C4-2B (cell line): ENCODE data around the gene CST5.

Experiments
- H3K27ac ChIP-seq: fragments of 450-650 bp; 2 replicates; pipeline ENCODE4 v1.5.1; 2017
- CTCF ChIP-seq: fragments of 450-650 bp; conservative IDR thresholded peaks from 2 replicates; pipeline ENCODE4 v1.5.1; 2017; ENCODE audit warnings: mild to moderate bottlenecking
- ZFX ChIP-seq: fragments of 450-650 bp; IDR thresholded peaks from 2 replicates; pipeline ENCODE4 v1.6.1; 2017

Gene CST5

GRCh38 chr20:23875606-23876237, 3.8 kb downstream of the CST5 start:
- TF ChIP-seq ZFX (no peak), CTCF (no peak)
- no peak overlapping the region for H3K27ac ChIP-seq

- TF ChIP-seq ZFX (no peak), CTCF (no peak)
- no peak overlapping the region for H3K27ac ChIP-seq
Observed at GRCh38 chr20:23874747-23875146, 4.8 kb downstream of the CST5 start.

GRCh38 chr20:23873370-23874015, 6.1 kb downstream of the CST5 start:
- no peak for TF ChIP-seq ZFX
- TF ChIP-seq CTCF = no peak
- no peak overlapping the region for H3K27ac ChIP-seq

GRCh38 chr20:23872065-23872464, 7.5 kb downstream of the CST5 start:
- no peak overlapping the region for H3K27ac ChIP-seq
- TF ChIP-seq ZFX (no peak), CTCF (no peak)

- no peak overlapping the region for H3K27ac ChIP-seq
- TF ChIP-seq CTCF (no peak), ZFX (no peak)
Observed at GRCh38 chr20:23870461-23870860, 9.1 kb downstream of the CST5 start.

- no peak overlapping the region for H3K27ac ChIP-seq
- no peak for TF ChIP-seq CTCF
- TF ChIP-seq ZFX = no peak
Observed at GRCh38 chr20:23869520-23869919, 10.0 kb downstream of the CST5 start.

GRCh38 chr20:23868321-23868720, 11.2 kb downstream of the CST5 start:
- H3K27ac ChIP-seq = no peak overlapping the region
- TF ChIP-seq ZFX = no peak
- no peak for TF ChIP-seq CTCF
